Brain pericyte (primary cell): Measurements from ENCODE around the gene PDE9A.
"Not testable (repeated sequence)": the region's sequence is repeated elsewhere in the genome, so short reads cannot be mapped to it uniquely, and the experiment has no call there.

Experiments used
- DNase-seq: peaks from one replicate; pipeline ENCODE4 v3.0.0-alpha.2; 2012; ENCODE audit warnings: low read depth, low spot score

The PDE9A gene

GRCh38 chr21:42624095-42624790, 29.2 kb upstream of the PDE9A start:
- DNase-seq, result no peak

GRCh38 chr21:42624936-42625335, 28.5 kb upstream of the PDE9A start:
- no peak for DNase-seq

- no peak for DNase-seq
Measured at GRCh38 chr21:42626171-42626570, 27.2 kb upstream of the PDE9A start.

DNA sequence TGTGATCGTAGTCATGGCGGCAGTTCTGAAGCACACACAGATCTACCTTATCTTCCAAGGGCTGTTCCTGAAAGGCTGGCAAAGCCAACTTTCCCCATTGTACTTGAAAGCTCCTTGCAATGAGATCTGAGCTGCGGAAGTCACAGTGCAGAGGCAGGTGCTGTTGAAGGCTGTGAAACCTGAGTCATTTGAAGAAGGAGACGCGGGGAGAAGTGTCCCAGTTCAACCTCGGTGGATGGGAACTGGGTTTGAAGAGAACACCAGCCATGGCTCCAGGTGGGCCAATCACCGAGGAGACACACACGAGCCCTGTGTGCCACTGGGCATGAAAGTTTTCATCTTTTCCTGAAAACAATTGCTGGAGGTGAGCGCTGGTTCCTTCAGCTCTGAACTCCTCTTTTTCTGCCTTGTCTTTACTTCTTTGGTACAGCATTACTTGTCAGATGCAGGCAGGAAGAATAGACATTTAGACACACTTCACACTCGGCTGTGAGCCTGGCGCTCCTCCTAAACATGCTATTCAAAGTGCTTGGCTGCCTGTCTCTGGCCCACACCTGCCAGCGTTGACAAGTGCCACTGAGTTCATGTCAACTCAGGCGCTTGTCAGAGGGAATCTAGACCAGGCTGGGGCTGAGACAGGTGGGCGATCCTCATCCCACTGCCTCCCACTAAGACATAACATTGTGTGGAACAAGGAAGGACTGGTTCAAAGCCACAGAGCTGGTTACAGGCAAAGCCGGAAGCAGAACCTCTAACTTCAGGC, 25.7 kb upstream of the PDE9A start:
- DNase-seq, result no peak

DNA sequence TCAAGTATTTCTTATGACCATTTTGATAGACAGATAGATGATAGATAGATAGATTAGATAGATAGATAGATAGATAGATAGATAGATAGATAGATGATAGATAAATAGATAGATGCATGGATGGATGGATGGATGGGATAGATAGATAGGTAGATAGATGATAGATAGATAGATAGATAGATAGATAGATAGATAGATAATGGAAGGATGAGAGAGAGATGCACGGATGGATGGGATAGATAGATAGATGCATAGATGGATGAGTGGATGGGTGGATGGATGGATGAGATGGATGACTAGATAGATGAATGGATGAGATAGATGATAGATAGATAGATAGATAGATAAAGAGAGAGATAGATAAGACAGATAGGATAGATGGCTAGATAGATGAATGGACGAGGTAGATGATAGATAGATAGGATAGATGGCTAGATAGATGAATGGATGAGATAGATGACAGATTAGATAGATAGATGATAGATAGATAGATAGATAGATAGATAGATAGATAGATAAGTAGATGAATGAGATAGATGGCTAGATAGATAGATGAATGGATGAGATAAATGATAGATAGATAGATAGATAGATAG, 24.9 kb upstream of the PDE9A start:
- DNase-seq, result not testable (repeated sequence)

DNA sequence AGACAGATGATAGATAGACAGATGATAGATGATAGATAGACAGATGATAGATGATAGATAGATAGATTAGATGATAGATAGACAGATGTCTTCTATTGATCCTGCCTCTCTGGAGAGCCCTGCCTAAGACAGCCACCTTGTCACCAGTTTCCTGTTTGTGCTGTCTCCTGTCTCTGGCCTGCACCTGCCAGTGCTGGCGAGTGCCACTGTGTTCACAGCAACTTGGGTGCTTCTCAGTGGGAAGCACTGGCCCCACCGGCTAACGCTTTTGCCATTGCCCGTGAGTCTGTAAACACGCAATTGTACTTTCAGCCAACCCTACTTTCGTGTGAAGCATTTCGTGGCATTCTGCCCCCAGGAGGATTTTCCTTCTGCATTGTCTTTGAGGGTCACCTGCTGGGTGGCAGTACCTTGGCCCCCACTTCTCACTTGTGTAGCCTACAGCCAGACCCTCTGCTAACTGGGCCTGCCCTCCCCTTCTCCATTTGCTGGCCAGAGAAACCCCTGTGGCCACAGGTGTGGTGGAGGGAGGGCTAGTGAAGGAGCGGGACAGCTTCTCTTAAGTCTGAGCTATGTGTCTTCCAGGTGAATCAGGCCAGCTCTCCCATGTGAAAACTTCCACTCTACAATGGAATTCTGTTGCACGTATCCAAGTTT, 23.4 kb upstream of the PDE9A start:
- DNase-seq, result no peak

GRCh38 chr21:42630626-42631025, 22.8 kb upstream of the PDE9A start:
- no peak for DNase-seq

GRCh38 chr21:42631142-42631541, 22.3 kb upstream of the PDE9A start:
- no peak for DNase-seq

DNA sequence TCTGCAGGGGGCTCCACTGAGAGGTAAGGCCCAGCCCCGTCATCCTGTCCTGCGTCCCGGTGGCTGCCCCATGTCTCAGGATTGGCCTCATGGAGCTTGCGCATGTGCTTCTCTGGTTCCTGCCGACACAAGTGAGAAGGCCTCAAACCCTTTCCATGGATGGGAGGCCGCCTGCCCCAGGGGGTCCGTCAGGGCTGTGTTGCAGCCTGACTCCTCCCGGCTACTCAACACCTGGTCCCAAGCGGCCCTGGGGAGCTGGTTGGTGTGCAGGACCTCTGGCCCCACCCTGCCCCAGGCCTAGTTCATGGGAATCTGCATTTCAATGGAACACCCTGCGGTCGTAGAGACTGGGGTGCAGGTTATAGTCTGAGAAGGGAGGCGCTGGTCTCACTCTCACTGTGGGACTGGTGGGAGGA, 21.1 kb upstream of the PDE9A start:
- DNase-seq, result no peak

DNA sequence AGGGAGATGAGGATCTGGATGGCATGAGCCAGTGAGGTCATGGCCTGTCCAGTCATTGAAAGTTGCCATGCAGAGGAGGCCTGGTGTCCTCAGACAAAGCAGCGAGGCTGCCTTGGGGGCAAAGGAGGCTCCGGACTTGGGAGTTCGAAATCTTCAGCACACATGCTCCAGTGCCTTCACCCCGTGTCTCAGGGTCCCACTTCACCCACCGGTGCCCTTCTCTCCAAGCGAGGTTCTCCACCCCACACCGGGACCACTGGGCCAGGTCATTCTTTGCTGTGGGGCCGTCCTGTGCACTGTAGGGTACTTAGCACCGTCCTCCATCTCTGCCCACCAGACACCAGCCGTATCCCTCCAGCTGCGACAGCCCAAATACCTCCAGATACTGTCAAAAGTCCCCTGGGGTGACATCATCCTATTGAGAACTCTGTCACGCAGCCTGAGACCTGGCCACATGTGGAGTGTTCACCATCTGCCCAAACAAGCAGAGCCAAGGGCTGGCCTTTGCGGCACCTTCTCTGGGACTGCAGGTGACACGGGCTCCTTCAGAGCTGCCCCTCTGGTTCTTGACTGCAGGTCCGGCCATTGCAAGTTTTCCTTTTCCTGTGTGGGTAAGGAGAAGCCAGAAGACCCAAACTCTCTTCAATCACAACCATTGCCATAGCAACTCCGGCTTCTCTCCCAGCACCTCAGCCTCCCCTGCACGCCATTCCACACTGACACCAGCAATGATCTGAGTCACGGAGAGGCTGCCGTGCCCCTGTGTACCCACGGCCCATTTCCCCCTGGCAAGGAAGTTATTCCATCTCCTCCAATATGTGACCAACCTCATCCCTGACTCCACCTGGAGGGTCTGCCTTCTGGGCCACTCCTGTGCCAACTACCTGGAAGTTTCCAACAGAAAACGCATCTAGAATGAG, 20.4 kb upstream of the PDE9A start:
- DNase-seq, result no peak

GRCh38 chr21:42633858-42634257, 19.6 kb upstream of the PDE9A start:
- DNase-seq, result no peak

DNA sequence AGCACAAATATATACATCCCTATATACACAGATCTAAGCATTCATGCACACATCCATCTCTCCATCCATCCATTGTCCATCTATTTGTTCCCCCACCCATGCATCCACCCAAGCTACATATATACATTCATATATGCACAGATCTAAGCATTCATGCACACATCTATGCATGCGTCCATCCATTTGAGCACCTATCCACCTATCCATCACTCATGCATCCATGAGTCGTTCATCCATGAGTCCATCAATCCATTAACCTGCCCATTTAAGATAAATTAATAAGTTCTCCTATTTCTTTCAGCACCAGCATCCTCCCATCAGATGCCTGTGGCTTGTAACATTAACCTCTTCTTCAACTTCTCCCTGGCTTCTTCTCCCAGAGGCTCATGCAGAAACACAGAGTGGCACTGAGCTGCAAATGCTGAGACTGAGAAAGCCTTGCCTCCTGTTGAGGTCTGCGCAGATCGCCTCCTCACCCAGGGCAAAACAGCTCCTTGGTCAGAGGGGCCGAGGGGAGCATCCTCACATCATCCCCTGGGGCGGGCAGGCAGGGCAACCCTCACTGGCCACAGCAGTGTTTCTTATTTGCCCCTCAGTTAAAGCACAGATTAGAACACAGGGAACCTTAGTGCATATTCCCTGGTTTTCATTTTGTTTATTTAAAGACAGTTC, 17.4 kb upstream of the PDE9A start:
- no peak for DNase-seq

DNA sequence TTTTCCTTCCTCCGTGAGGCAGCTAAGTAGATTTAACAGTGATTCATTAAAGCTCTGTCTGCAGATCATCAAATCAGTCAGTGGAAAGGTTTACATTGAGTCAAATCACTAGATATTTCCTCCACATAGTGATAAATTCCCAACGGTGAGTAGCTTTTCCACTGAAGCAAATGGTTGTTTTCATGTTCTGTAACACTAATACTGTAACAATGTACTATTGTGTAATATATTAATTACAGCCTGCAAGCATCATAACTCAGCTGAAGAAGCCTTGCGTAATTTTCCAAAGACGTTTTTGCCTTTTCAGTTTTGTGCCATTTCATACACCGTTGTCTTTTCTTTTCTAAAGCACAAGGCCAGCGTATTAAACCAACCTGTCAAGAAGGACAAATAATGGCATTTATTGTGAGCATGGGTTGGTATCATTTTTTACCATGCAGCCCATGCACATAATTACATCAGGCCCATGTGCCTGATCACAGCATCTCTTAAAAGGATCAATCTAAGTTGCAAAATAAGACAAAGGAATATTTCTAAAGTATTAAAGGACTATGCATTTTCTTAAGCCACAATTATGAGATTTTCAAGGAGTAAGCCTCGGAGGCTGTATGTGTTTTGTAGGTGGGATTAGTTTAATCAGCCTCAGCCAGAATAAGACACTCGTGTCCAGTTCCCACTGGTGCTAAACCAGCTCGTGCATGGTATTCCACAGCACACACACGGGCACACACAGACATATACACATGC, 16.7 kb upstream of the PDE9A start:
- no peak for DNase-seq

GRCh38 chr21:42637267-42638041, 16.0 kb upstream of the PDE9A start:
- DNase-seq, result no peak

- no peak for DNase-seq
Measured at GRCh38 chr21:42638266-42638863, 15.1 kb upstream of the PDE9A start.

DNA sequence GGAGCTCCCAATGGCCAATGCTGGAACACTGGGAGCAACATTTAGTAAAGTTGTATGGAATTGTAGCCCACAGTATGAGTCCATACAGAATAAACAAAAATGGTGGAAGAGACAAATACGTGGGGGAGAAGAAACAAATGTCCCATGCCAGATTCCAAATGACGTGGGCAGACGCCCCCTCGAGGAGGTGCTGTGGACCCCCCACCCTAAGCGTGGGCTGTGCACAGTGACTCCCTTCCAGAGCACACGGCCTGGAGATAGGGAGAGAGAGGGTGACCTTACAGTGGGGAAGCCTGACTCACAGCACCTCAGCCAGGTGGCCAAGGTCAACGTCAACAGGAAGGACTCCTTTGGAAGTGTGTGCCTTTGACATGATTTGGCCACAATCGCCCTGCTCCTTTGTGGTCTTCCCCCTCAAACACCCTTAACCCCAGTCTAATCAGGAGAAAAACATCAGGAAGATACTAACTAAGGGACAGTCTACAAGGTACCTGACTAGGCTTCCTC, 13.7 kb upstream of the PDE9A start:
- DNase-seq, result no peak

- DNase-seq, result no peak
Measured at GRCh38 chr21:42640486-42640885, 12.9 kb upstream of the PDE9A start.
